Breast epithelium (tissue), 3 donors: ENCODE measurements around the gene B3GNT7.

ENCODE experiments used
- CTCF ChIP-seq, 3 donors: fragments of 450-650 bp; IDR thresholded peaks; one replicate each; pipeline ENCODE4 v1.5.1; 2016 to 2017; ENCODE audit warnings: antibody characterized with exemption in 3 of 3, mild to moderate bottlenecking in 3 of 3, moderate library complexity in 3 of 3
- POLR2A ChIP-seq: fragments of 450-650 bp; IDR thresholded peaks from one replicate; pipeline ENCODE4 v1.6.1; 2016; ENCODE audit warnings: antibody characterized with exemption, mild to moderate bottlenecking, moderate library complexity
- POLR2AphosphoS5 ChIP-seq, 3 donors: sonication (generic); formaldehyde crosslinking; IDR thresholded peaks; one replicate each; pipeline ENCODE4 v1.6.1; 2017; ENCODE audit warnings: antibody characterized with exemption in 3 of 3

- TF ChIP-seq CTCF (IDR thresholded peaks at IDR 0.05) (peak; percentile 22 to 73 (median 65)), POLR2A (no peak), POLR2AphosphoS5 (IDR thresholded peaks at IDR 0.05) (no peak)
These were observed 16.5 kb downstream of the B3GNT7 start for GRCh38 chr2:231411831-231412617.
